LNCaP clone FGC (cell line): ENCODE data around the gene TAF3.

Source experiments
- DNase-seq: peaks from one replicate; pipeline ENCODE4 v3.0.0-alpha.2; 2011; ENCODE audit warnings: low read depth
- H3K4me3 ChIP-seq: 2 replicates; pipeline ENCODE4 v1.5.1; 2011; ENCODE audit warnings: mild to moderate bottlenecking, low read depth, low read length, control low read depth
- TF ChIP-seq, protein P1 (sequence below): IDR thresholded peaks from 2 replicates; pipeline ENCODE4 v1.5.1; 2012; ENCODE audit warnings: mild to moderate bottlenecking; ENCODE audit not compliant: control insufficient read depth, insufficient read depth; ENCODE audit errors: extremely low read depth

The TAF3 gene

GRCh38 chr10:7874864-7875263 lies 56.6 kb downstream of the TAF3 start:
- no peak overlapping the region for H3K4me3 ChIP-seq
- DNase-seq, result no peak
- TF ChIP-seq, protein P1, sequence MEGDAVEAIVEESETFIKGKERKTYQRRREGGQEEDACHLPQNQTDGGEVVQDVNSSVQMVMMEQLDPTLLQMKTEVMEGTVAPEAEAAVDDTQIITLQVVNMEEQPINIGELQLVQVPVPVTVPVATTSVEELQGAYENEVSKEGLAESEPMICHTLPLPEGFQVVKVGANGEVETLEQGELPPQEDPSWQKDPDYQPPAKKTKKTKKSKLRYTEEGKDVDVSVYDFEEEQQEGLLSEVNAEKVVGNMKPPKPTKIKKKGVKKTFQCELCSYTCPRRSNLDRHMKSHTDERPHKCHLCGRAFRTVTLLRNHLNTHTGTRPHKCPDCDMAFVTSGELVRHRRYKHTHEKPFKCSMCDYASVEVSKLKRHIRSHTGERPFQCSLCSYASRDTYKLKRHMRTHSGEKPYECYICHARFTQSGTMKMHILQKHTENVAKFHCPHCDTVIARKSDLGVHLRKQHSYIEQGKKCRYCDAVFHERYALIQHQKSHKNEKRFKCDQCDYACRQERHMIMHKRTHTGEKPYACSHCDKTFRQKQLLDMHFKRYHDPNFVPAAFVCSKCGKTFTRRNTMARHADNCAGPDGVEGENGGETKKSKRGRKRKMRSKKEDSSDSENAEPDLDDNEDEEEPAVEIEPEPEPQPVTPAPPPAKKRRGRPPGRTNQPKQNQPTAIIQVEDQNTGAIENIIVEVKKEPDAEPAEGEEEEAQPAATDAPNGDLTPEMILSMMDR, result no peak

DNA sequence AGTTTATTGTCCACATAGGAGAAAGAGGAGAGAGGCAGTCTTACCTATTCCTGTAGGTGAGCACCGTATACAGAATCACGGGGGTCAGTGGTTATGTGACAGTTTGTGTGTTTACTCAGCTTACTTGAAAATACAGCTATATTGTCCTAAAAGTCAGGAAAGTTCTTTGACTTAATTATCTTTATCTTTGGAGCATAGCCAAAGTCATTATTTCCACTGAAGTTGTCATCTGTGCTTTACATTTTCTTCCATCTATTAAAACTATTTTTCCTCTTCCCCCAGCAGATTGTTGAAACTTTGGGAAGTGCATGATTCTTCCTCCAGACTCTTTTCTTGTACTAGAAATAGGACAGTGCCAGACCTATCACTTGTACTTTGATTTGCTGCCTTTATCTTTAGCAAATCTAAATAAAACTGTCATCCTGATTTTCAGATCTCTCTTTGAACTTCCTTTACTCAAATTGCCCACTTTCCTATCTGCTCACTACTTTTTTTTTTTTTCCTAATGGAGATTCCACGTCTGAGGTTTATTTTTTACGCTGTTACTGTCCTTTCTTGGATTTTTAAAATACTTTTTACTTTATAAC lies 58.3 kb downstream of the TAF3 start:
- H3K4me3 ChIP-seq, result no peak overlapping the region
- TF ChIP-seq, protein P1, result no peak
- DNase-seq, result no peak

DNA sequence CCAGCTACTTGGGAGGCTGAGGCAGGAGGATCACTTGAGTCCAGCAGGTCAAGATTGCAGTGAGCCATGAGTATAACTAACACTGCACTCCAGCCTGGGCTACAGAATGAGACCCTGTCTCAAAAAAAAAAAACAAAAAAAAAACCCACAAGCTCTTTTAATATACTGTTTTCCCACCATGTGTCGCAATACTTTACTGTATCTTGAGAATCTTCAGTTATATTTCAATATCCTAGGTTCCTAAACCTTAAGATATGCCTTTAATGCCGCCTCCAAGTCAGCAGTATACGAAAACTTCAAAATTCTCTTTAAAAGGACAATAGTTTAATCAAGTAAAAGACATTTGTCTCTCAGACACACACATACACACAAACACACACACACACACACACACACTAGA lies 62.8 kb downstream of the TAF3 start:
- TF ChIP-seq, protein P1, result no peak
- no peak overlapping the region for H3K4me3 ChIP-seq
- DNase-seq, result no peak

GRCh38 chr10:7886056-7886455 lies 67.8 kb downstream of the TAF3 start:
- no peak for DNase-seq
- TF ChIP-seq, protein P1, result no peak
- no peak overlapping the region for H3K4me3 ChIP-seq

DNA sequence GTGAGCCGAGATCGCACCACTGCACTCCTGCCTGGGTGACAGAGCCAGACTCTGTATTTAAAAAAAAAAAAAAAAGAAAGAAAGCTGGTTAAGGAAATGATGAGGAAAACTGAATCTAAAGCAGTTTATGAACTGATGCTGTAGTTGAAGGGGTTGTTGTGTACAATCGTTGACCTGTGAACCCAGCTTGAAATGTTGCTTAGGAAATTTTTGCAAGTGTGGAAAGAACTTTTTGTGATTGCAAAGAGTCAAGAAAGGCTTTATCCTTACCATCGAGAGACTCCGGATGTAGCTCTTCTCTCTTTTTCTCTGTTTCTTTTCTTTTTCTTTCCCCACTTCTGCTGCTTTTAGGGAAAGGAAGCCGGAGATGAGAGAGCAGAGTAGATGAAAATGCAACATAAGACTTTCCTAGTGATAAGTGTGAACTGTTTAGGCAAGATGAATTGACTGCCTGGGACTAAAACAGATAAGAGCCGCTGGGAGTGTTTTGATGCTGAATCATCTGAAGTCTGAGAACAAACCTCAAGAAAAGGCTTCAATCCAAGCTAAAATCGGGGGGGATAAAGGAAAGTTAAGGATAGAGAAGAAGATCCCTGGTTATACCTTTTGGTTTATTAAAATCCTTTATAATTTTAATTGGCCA lies 69.0 kb downstream of the TAF3 start:
- H3K4me3 ChIP-seq, result no peak overlapping the region
- TF ChIP-seq, protein P1, result no peak
- DNase-seq, result no peak

GRCh38 chr10:7889947-7890542 lies 71.7 kb downstream of the TAF3 start:
- no peak overlapping the region for H3K4me3 ChIP-seq

More at GRCh38 chr10:7889947-7890542, 71.7 kb downstream of the TAF3 start:
- no peak for DNase-seq
- TF ChIP-seq, protein P1, result no peak
